GM12878 (cell line): ENCODE data around the gene XRN2. TPM values are rescaled to one million over a fixed set of nuclear protein-coding genes. Genes with fewer than 3 reads are reported as not detected.
"Not testable (repeated sequence)": the region's sequence is repeated elsewhere in the genome, so short reads cannot be mapped to it uniquely, and the experiment has no call there.

Experiments used
- ATAC-seq: fragments of 200-7000 bp; cut with Tn5 transposase; 3 replicates; pipeline ENCODE4 v1.9.1; 2020; ENCODE audit warnings: mild to moderate bottlenecking, moderate library complexity
- BruUV-seq: library from RNA; stranded (reverse); fragments of 400-500 nt; replicated peaks from 2 replicates; lab custom pipeline; 2021; lab: Mats Ljungman, UMichigan
- CTCF ChIA-PET: fragments of 300-600 bp; sonication (Branson Sonifier 250); formaldehyde crosslinking; extraction: SDS; loops from one replicate; lab custom pipeline; 2021; ENCODE audit warnings: inconsistent platforms; lab: Yijun Ruan, JAX
- POLR2A ChIA-PET: fragments of 350-600 bp; formaldehyde crosslinking; extraction: SDS; loops from one replicate; lab custom pipeline; 2021; ENCODE audit warnings: inconsistent platforms; lab: Charles Lee
- RAD21 ChIA-PET: fragments of 300-600 bp; sonication (Branson Sonifier 250); formaldehyde crosslinking; loops from one replicate; lab custom pipeline; 2023; ENCODE audit warnings: antibody characterized with exemption; ENCODE audit not compliant: unreplicated experiment; lab: Charles Lee
- SMC1A ChIA-PET: fragments of 300-600 bp; sonication (Branson Sonifier 250); formaldehyde crosslinking; loops from one replicate; lab custom pipeline; 2023; ENCODE audit not compliant: unreplicated experiment, uncharacterized antibody; lab: Charles Lee
- DNase-seq: peaks from one replicate; pipeline ENCODE4 v3.0.0-alpha.2; 2011; ENCODE audit warnings: low read depth, low spot score
- FAIRE-seq: peaks from 3 replicates; lab custom pipeline; 2011; peaks lifted over from hg19 to GRCh38; lab: Jason Lieb, UNC
- H2AFZ ChIP-seq: 2 replicates; pipeline ENCODE4 v1.6.0; 2011; ENCODE audit warnings: low read depth, low read length, control low read depth; ENCODE audit not compliant: control insufficient read depth
- H3K27ac ChIP-seq: 2 replicates; pipeline ENCODE4 v1.5.1; 2011; ENCODE audit warnings: control low read depth; ENCODE audit not compliant: control insufficient read depth, insufficient read depth
- H3K27me3 ChIP-seq, 2 experiments: replicated peaks in 1 of 2; 2 replicates each; pipeline versions ENCODE4 v1.6.0 to v1.6.1; 2011; ENCODE audit warnings: low read length in 1 of 2; ENCODE audit not compliant: control insufficient read depth in 2 of 2, insufficient read depth in 2 of 2
- H3K36me3 ChIP-seq, 2 experiments: 2 replicates each; pipeline ENCODE4 v1.5.1; 2011; ENCODE audit warnings: low read length in 1 of 2; ENCODE audit not compliant: control insufficient read depth in 2 of 2, insufficient read depth in 2 of 2
- H3K4me1 ChIP-seq: 2 replicates; pipeline ENCODE4 v1.6.1; 2011; ENCODE audit warnings: mild to moderate bottlenecking, low read length, moderate library complexity, mixed read lengths; ENCODE audit not compliant: control insufficient read depth, insufficient read depth
- H3K4me2 ChIP-seq: 2 replicates; pipeline ENCODE4 v1.6.0; 2011; ENCODE audit warnings: control low read depth; ENCODE audit not compliant: control insufficient read depth, insufficient read depth
- H3K4me3 ChIP-seq: fragments of 200-600 bp; sonication (generic); 2 replicates; pipeline ENCODE4 v1.5.1; 2016
- H3K79me2 ChIP-seq: 2 replicates; pipeline ENCODE4 v1.6.0; 2011; ENCODE audit warnings: low read length; ENCODE audit not compliant: control insufficient read depth, insufficient read depth
- H3K9ac ChIP-seq: 2 replicates; pipeline ENCODE4 v1.8.0; 2011; ENCODE audit warnings: low read length, control low read depth, mixed read lengths; ENCODE audit not compliant: control insufficient read depth, insufficient read depth
- H3K9me3 ChIP-seq: replicated peaks from 3 replicates; pipeline ENCODE4 v1.5.1; 2011; ENCODE audit warnings: mild to moderate bottlenecking, low read length; ENCODE audit not compliant: control insufficient read depth, insufficient read depth
- H4K20me1 ChIP-seq: 2 replicates; pipeline ENCODE4 v1.6.0; 2011; ENCODE audit not compliant: control insufficient read depth, insufficient read depth
- CEBPZ ChIP-seq: fragments of 150-350 bp; IDR thresholded peaks from 2 replicates; pipeline ENCODE4 v1.6.1; 2016; ENCODE audit warnings: low read depth, low read length
- EED ChIP-seq: sonication (generic); IDR thresholded peaks from 2 replicates; pipeline ENCODE4 v1.6.1; 2016; ENCODE audit warnings: antibody characterized with exemption, low read depth
- FOXK2 ChIP-seq: fragments of 450-650 bp; IDR thresholded peaks from 2 replicates; pipeline ENCODE4 v1.6.1; 2017; ENCODE audit warnings: mild to moderate bottlenecking, moderate library complexity
- KDM1A ChIP-seq: fragments of 200-600 bp; sonication (generic); IDR thresholded peaks from 2 replicates; pipeline ENCODE4 v1.6.1; 2016; ENCODE audit warnings: borderline replicate concordance
- MYB ChIP-seq: fragments of 150-350 bp; IDR thresholded peaks from 2 replicates; pipeline ENCODE4 v1.6.1; 2014; ENCODE audit warnings: mild to moderate bottlenecking, low read depth, low read length, borderline replicate concordance
- NFYA ChIP-seq: IDR thresholded peaks from 2 replicates; pipeline ENCODE4 v1.6.1; 2011; ENCODE audit warnings: low read depth, mild to moderate bottlenecking, low read length, improper control_type of control experiment, borderline replicate concordance
- NFYB ChIP-seq: IDR thresholded peaks from 2 replicates; pipeline ENCODE4 v1.6.1; 2011; ENCODE audit warnings: low read depth, mild to moderate bottlenecking, low read length, improper control_type of control experiment, moderate library complexity; ENCODE audit not compliant: insufficient read depth
- POU2F2 ChIP-seq: IDR thresholded peaks from 3 replicates; pipeline ENCODE4 v1.6.1; 2011; ENCODE audit warnings: low read depth, mild to moderate bottlenecking, low read length, borderline replicate concordance
- RAD21 ChIP-seq: IDR thresholded peaks from 2 replicates; pipeline ENCODE4 v1.6.1; 2011; ENCODE audit warnings: mild to moderate bottlenecking, low read depth, low read length, moderate library complexity; ENCODE audit not compliant: insufficient read depth
- SMARCA5 ChIP-seq: fragments of 450-650 bp; IDR thresholded peaks from 2 replicates; pipeline ENCODE4 v1.6.1; 2017; ENCODE audit warnings: mild to moderate bottlenecking
- TCF7 ChIP-seq: IDR thresholded peaks from 2 replicates; pipeline ENCODE4 v1.6.1; 2014; ENCODE audit warnings: antibody characterized with exemption, borderline replicate concordance
- YY1 ChIP-seq: IDR thresholded peaks from 2 replicates; pipeline ENCODE4 v1.6.1; 2011; ENCODE audit warnings: low read depth, mild to moderate bottlenecking, low read length
- ZNF622 ChIP-seq: fragments of 450-650 bp; IDR thresholded peaks from 2 replicates; pipeline ENCODE4 v1.6.1; 2017; ENCODE audit warnings: mild to moderate bottlenecking, inconsistent platforms
- WGBS: methylation state at CpG from one replicate; pipeline ENCODE4 v1.1.6; 2016; ENCODE audit warnings: low lambda C conversion rate; ENCODE audit not compliant: insufficient replicate concordance, insufficient coverage; ENCODE audit errors: missing lambda C conversion rate; 5-methylcytosine and 5-hydroxymethylcytosine counted together
- in situ Hi-C: fragments of 300-500 bp; cut with MboI; formaldehyde crosslinking; loops from 9 replicates; pipeline ENCODE4 v1.14.3; 2018; ENCODE audit warnings: mixed read lengths
- intact Hi-C: fragments of 100-400 bp; cut with micrococcal nuclease; formaldehyde crosslinking; loops from one replicate; pipeline ENCODE4 v1.14.2; 2022; ENCODE audit not compliant: unreplicated experiment
- polyA plus RNA-seq, 11 experiments: library from polyadenylated mRNA; depleted of rRNA in 4 of 11; unstranded in 6 of 11; stranded (reverse) in 5 of 11; fragments of >200 nt; fragmentation: Nextera tagmentation in 4 of 11; fragmentation: Illumina TruSeq in 1 of 11; extraction: Ambion mirVana in 4 of 11; extraction: Trizol in 1 of 11; gene quantifications; 1 replicate in 1 of 11; 2 replicates in 10 of 11; pipeline versions ENCODE4 v1.2.1 to v1.2.3, GENCODE V29; 2011 to 2016; ENCODE audit warnings: inconsistent platforms in 2 of 11, missing spikeins in 2 of 11, low read depth in 1 of 11
- total RNA-seq, 4 experiments: library from RNA; depleted of rRNA in 3 of 4; stranded (reverse); fragments of >200 nt in 3 of 4; fragmentation: Illumina TruSeq in 1 of 4; extraction: Trizol in 1 of 4; gene quantifications; 2 replicates each; pipeline versions ENCODE4 v1.2.1 to v1.2.3, GENCODE V29; 2013 to 2021
- TF ChIP-seq, protein P1 (sequence below): fragments of 150-350 bp; IDR thresholded peaks from 2 replicates; pipeline ENCODE4 v1.6.1; 2014; ENCODE audit warnings: mild to moderate bottlenecking, low read depth, low read length

XRN2 gene
- total and polyA plus RNA-seq, 10 of the 15 experiments (the other 5 are each of a cell fraction or from before 2014, with no cell fraction given): 59.7 to 97.8 (median 75.6) TPM

DNA sequence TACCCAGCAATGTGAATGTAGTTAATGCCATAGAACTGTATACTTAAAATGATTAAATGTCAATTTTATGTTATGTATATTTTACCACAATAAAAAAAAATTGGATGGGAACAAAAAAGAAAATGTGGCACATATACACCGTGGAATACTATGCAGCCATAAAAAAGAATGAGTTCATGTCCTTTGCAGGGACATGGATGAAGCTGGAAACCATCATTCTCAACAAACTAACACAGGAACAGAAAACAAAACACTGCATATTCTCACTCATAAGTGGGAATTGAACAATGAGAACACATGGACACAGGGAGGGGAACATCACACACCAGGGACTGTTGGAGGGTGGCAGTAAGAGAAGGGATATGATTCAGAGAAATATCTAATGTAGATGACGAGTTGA is 116.0 kb downstream of the XRN2 start:
- H3K9me3 ChIP-seq, H3K4me3 ChIP-seq, intact Hi-C loops, H3K27ac ChIP-seq, CTCF ChIA-PET, H3K9ac ChIP-seq, ATAC-seq, H3K27me3 ChIP-seq, H3K79me2 ChIP-seq, in situ Hi-C loops, H3K4me1 ChIP-seq, BruUV-seq, H3K36me3 ChIP-seq, POLR2A ChIA-PET, RAD21 ChIA-PET, SMC1A ChIA-PET, H4K20me1 ChIP-seq, FAIRE-seq, H2AFZ ChIP-seq, H3K4me2 ChIP-seq, DNase-seq: not testable (repeated sequence)
- WGBS: 0% methylated on average over 2 of the region's 2 CpGs

DNA sequence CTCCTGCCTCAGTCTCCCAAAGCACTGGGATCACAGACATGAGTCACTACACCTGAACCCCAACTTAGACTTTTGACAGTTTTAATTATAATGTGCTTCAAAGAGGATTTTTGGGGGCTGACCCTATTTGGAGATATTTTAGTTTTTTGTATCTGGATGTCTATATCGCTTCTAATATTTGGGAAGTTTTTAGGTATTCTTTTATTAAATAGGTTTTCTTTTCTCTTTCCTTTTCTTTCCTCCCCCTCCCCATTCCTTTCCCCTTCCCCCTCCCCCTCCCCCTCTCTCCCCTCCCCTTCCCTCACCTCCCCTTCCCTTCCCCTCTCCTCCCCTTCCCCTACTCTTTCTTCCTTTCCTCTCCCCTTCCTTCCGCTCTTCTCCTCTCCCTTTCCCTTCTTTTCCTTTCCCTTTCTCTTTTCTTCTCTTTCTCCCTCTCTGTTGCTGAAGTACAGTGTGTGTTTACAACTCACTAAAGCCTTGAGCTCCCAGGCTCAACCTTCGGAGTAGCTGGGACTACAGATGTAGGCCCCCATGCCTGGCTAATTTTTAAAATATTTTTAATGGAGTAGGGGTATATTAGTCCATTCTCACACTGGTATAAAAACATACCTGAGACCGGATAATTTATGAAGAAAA is 118.6 kb downstream of the XRN2 start:
- no TSS peak for BruUV-seq
- CTCF ChIA-PET: no interaction called here
- H3K36me3 ChIP-seq: no peaks in the 10 kb centered on the region
- RAD21 ChIA-PET: no interaction called here
- ATAC-seq (no peak), FAIRE-seq (no peak), DNase-seq (no peak)
- in situ Hi-C loops: no loop called here
- H3K4me2 ChIP-seq: no peak overlapping the region
- H3K9ac ChIP-seq: no peak overlapping the region
- H3K79me2 ChIP-seq: no peaks in the 10 kb centered on the region
- H3K9me3 ChIP-seq: no peaks in the 10 kb centered on the region; the same call in 2 of the 3 replicates
- intact Hi-C loops: no loop called here
- H3K27ac ChIP-seq: no peak overlapping the region
- no peak overlapping the region for H2AFZ ChIP-seq
- POLR2A ChIA-PET: no interaction called here
- WGBS: 43% methylated on average over 3 of the region's 4 CpGs
- SMC1A ChIA-PET: no interaction called here
- no peaks in the 10 kb centered on the region for H4K20me1 ChIP-seq
- H3K27me3 ChIP-seq: no peaks in the 10 kb centered on the region
- no peak overlapping the region for H3K4me3 ChIP-seq
- no peaks in the 10 kb centered on the region for H3K4me1 ChIP-seq
- no peak for TF ChIP-seq TCF7
- TF ChIP-seq, protein P1, sequence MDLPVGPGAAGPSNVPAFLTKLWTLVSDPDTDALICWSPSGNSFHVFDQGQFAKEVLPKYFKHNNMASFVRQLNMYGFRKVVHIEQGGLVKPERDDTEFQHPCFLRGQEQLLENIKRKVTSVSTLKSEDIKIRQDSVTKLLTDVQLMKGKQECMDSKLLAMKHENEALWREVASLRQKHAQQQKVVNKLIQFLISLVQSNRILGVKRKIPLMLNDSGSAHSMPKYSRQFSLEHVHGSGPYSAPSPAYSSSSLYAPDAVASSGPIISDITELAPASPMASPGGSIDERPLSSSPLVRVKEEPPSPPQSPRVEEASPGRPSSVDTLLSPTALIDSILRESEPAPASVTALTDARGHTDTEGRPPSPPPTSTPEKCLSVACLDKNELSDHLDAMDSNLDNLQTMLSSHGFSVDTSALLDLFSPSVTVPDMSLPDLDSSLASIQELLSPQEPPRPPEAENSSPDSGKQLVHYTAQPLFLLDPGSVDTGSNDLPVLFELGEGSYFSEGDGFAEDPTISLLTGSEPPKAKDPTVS: no peak
- no peak for TF ChIP-seq RAD21
- TF ChIP-seq POU2F2: no peak
- TF ChIP-seq NFYA: no peak
- no peak for TF ChIP-seq CEBPZ
- no peak for TF ChIP-seq KDM1A
- TF ChIP-seq ZNF622: no peak
- no peak for TF ChIP-seq FOXK2
- TF ChIP-seq MYB: no peak
- TF ChIP-seq EED: no peak
- TF ChIP-seq NFYB: no peak
- TF ChIP-seq YY1: no peak
- TF ChIP-seq SMARCA5: no peak
